ENCODE measurements around the gene MICU1.
A peak's percentile ranks its signal among the peaks of the same experiment; 100 is the strongest.

- TF ChIP-seq EZH2phosphoT487 (IDR thresholded peaks at IDR 0.05; ENCODE audit: borderline replicate concordance, low read depth) (no peak), CTCF (IDR thresholded peaks at IDR 0.05) (peak; percentile 60), EP300 (IDR thresholded peaks at IDR 0.05; ENCODE audit: borderline replicate concordance in 1 of 2, low read depth in 1 of 2, low read length in 1 of 2) (peak in 1 of 2 experiments; percentile 33; a peak in 2 of 4 replicates), GATA2 (CRISPR knock-in tag; IDR thresholded peaks at IDR 0.05) (no peak), MAX (IDR thresholded peaks at IDR 0.05; ENCODE audit: low read depth) (no peak), TEAD4 (IDR thresholded peaks at IDR 0.05; ENCODE audit: borderline replicate concordance, insufficient read depth) (no peak), POLR2AphosphoS5 (IDR thresholded peaks at IDR 0.05; ENCODE audit: low read depth, low read length) (no peak)
Observed at GRCh38 chr10:72328045-72328828, 297.6 kb downstream of the MICU1 start.
